GM12874 (cell line): ENCODE data around the gene KANK4.

Source experiments
- TF ChIP-seq, protein P1 (sequence below): IDR thresholded peaks from 2 replicates; pipeline ENCODE4 v1.5.1; 2011; ENCODE audit warnings: low read depth, mild to moderate bottlenecking, control low read depth, low read length, moderate library complexity; ENCODE audit not compliant: insufficient read depth

KANK4 gene

DNA sequence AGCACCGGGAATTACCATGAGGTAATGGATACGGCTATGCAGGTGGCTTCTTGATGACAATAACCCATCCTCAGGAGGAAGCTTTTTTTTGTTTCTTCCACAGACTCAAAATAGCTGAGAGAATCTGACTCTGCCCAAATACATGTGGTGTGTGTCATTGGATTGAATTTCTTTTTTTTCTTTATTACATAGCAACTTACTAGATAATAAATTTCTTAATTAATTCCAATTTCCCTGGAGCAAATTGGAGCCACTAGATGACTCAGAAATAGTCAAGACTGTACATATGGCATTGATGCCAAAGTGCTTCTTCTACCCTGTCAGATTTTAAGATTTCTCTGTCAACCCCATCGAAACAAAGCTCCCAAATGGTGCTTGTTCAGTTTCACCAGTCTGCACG is 81.9 kb downstream of the KANK4 start:
- TF ChIP-seq, protein P1, sequence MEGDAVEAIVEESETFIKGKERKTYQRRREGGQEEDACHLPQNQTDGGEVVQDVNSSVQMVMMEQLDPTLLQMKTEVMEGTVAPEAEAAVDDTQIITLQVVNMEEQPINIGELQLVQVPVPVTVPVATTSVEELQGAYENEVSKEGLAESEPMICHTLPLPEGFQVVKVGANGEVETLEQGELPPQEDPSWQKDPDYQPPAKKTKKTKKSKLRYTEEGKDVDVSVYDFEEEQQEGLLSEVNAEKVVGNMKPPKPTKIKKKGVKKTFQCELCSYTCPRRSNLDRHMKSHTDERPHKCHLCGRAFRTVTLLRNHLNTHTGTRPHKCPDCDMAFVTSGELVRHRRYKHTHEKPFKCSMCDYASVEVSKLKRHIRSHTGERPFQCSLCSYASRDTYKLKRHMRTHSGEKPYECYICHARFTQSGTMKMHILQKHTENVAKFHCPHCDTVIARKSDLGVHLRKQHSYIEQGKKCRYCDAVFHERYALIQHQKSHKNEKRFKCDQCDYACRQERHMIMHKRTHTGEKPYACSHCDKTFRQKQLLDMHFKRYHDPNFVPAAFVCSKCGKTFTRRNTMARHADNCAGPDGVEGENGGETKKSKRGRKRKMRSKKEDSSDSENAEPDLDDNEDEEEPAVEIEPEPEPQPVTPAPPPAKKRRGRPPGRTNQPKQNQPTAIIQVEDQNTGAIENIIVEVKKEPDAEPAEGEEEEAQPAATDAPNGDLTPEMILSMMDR: no peak

DNA sequence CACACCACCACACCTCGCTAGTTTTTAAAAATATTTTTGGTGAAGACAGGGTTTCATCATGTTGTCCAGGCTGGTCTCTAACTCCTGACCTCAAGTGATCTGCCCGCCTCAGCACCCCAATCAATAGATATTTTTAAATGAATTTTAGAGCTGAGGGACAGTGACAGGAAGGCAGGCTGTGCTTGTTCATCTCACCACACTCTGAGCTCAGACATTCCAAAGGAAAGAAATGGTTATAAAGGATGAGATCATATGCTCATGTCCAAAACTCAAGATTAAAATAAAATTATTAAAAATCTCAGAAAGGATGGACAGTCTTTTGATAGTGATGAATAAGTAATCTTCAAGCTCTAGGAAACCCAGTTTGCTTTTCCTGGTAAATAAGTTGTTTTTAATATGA is 83.7 kb downstream of the KANK4 start:
- TF ChIP-seq, protein P1: no peak

DNA sequence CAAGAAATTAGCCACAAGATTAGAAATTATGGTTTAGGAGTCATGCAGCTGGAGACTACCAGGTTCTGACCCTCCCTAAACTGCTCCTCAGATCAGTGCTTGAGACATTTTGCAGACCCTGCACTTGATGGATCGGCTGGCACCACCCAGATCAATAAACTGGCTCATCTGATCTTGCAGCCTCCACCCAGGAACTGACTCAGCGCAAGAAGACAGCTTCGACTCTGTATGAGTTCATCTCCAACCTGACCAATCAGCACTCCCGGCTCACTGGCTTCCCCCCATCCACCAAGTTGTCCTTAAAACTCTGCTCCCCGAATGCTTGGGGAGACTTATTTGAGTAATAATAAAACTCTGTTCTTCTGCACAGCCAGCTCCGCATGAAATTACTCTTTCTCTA is 84.5 kb downstream of the KANK4 start:
- TF ChIP-seq, protein P1: no peak

DNA sequence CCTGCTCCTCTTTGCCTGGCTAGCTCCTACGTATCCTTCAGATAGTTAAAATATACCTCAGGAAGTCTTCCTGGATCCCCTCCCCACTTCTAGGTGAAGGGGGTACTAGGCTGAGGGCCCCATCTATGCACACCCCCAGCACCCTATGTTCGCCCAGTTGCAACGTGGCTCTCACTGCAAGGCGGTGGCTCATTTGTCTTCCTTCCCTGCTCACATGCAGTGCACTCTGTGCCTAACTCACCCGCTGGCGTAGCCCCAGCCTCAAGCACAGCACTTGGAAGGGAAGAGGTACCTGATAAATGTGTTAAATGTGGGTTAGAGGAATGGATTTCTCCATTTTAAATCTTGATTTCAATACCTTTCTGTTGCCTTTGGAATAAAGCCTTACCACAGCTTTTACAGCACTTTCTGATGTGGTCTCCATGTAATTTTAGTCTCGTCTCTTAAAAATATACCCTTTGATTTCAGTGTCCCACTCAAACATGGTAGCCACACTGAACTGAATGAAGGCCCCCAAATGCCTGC is 85.2 kb downstream of the KANK4 start:
- TF ChIP-seq, protein P1: no peak

DNA sequence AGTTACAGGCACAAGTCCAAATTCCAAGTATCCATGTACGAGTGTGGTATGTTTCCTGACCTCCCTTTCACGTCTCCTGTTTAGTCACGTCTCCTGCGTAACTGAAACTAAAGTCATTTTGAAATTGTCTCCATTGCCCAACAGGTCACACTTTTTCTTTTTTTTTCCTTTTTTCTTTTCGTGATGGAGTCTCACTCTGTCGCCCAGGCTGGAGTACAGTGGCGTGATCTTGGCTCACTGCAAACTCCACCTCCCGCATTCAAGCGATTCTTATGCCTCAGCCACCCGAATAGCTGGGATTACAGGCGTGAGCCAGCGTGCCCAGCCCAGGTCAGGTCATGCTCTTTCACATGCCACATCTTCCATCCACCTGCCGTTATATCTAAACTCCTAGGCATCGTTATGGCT is 86.4 kb downstream of the KANK4 start:
- TF ChIP-seq, protein P1: no peak

DNA sequence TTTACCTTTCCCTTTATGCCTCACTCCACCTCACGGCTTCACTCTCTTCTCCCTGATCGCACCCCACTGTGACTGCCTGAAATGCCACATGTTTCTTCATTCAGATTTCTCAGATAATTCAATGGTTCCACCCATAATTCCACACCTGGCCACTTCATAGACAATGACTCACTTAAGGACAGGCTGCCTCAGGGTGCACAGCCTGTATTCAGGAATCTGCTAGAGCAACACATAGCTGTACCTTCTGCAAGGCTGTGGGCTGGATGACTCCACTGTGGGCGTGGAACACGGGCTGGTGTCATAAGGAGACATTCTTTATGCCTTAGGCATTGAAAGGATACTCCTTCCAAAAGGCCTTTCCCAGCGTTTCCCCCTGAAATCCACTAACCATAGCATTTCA is 88.5 kb downstream of the KANK4 start:
- TF ChIP-seq, protein P1: no peak

DNA sequence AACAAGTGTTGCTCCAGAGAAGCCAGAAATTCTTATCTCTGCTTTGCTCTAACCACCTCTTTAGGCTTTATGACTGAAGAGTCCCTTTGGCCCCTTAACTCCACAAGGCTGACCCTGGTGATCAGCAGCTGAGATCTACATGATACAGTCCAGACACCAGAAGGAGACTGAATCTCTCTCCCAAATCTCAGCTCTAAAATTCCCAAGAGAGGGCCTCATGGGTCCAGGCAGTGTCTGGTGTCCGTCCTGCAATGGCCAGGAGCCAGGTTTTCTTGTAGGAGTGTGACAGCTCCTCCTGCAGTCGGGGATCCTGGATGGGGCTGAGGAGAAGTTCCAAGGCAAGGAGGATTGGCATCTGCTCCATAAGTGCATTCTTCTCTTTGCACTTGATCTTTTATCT is 89.3 kb downstream of the KANK4 start:
- TF ChIP-seq, protein P1: no peak
